Adrenal gland (tissue), 12 donors: ENCODE measurements around the gene PJA2. TPM values are rescaled to one million over a fixed set of nuclear protein-coding genes. Genes with fewer than 3 reads are reported as not detected.

Experiments used
- DNase-seq, 7 donors: peaks; one replicate each; pipeline ENCODE4 v3.0.0-alpha.2; 2019 to 2020
- H3K27ac ChIP-seq, 5 donors: fragments of 200-600 bp; sonication (generic) in 4 of 5; 1 replicate in 3 of 5; 2 replicates in 2 of 5; pipeline versions ENCODE4 v1.5.1 to v1.8.0; 2016 to 2020; ENCODE audit warnings: mild to moderate bottlenecking in 1 of 5
- H3K27me3 ChIP-seq: fragments of 200-600 bp; 2 replicates; pipeline ENCODE4 v1.8.0; 2021
- H3K36me3 ChIP-seq, 2 donors: fragments of 200-600 bp; replicated peaks in 1 of 2; 1 replicate in 1 of 2; 2 replicates in 1 of 2; pipeline versions ENCODE4 v1.5.1 to v1.8.0; 2018 to 2022
- H3K4me1 ChIP-seq, 2 donors: fragments of 200-600 bp; replicated peaks in 1 of 2; 1 replicate in 1 of 2; 2 replicates in 1 of 2; pipeline versions ENCODE4 v1.5.1 to v1.8.0; 2018 to 2021
- H3K4me3 ChIP-seq, 4 donors: fragments of 200-600 bp; sonication (generic) in 3 of 4; one replicate each; pipeline ENCODE4 v1.5.1; 2016 to 2018
- H3K9me3 ChIP-seq, 3 donors: fragments of 200-600 bp; sonication (generic) in 1 of 3; replicated peaks in 1 of 3; 1 replicate in 2 of 3; 2 replicates in 1 of 3; pipeline versions ENCODE4 v1.5.1 to v1.8.0; 2016 to 2021
- CTCF ChIP-seq, 6 experiments: fragments of 450-650 bp in 4 of 6; fragments of 200-600 bp in 2 of 6; sonication (generic) in 1 of 6; IDR thresholded peaks; 1 replicate in 5 of 6; 2 replicates in 1 of 6; pipeline versions ENCODE4 v1.5.1 to v1.8.0; 2016 to 2021; ENCODE audit warnings: antibody characterized with exemption in 6 of 6, mild to moderate bottlenecking in 2 of 6, moderate library complexity in 1 of 6
- POLR2A ChIP-seq, 2 donors: fragments of 450-650 bp; IDR thresholded peaks; one replicate each; pipeline ENCODE4 v1.6.1; 2017; ENCODE audit warnings: antibody characterized with exemption in 2 of 2, mild to moderate bottlenecking in 2 of 2, moderate library complexity in 1 of 2
- WGBS, 4 donors: extraction: QIAGEN DNeasy Blood & Tissue Kit in 2 of 4; methylation state at CpG; one replicate each; pipeline versions ENCODE4 v1.1.5 to v1.1.7; 2013 to 2017; 5-methylcytosine and 5-hydroxymethylcytosine counted together
- intact Hi-C, 2 donors: fragments of 100-400 bp; cut with DNase I; formaldehyde crosslinking; loops; one replicate each; pipeline versions ENCODE4 v1.14.1 to v1.15.0; 2022 to 2023
- polyA plus RNA-seq, 3 donors: library from polyadenylated mRNA; stranded (reverse); fragments of 200-250 nt in 2 of 3; fragments of 350-450 nt in 1 of 3; fragmentation: Illumina TruSeq in 1 of 3; extraction: RNeasy Lipid Tissue Mini Kit (QIAGEN cat#74804) in 1 of 3; gene quantifications; one replicate each; pipeline ENCODE4 v1.2.3, GENCODE V29; 2013 to 2014
- total RNA-seq, 9 donors: library from RNA; depleted of rRNA in 4 of 9; stranded (reverse); fragments of >200 nt in 4 of 9; fragments of 120-200 nt in 1 of 9; fragmentation: NEBNext Ultra II Directional in 1 of 9; extraction: Animal tissue kit (Norgen Biotek cat#: 25700) in 1 of 9; gene quantifications; one replicate each; pipeline versions ENCODE4 v1.1.0 to v1.2.4, GENCODE V29; 2013 to 2023
- donor health status: healthy with polysubstance abuse.
- donor health status: Bipolar disorder and iron deficiency.
- donor health status: DM: yes; HTN: yes; CAD: no.
- donor health status: DM: no; HTN: no; CAD: no.
- donor health status: DM: no; HTN: no; CAD: no.
- donor health status: DM: yes; HTN: yes; CAD: no.

Gene PJA2
- total and polyA plus RNA-seq, 12 donors, result 16.7 to 134 (median 89.1) TPM

GRCh38 chr5:109411627-109412026 lies 1.9 kb upstream of the PJA2 start:
- intact Hi-C loops, result no loop called here
- TF ChIP-seq CTCF (IDR thresholded peaks at IDR 0.05) (no peak), POLR2A (IDR thresholded peaks at IDR 0.05) (no peak)
- H3K4me1 ChIP-seq, result peaks cover 6 to 33% of the 10 kb centered on the region in 2 donors
- peak in 1 of 7 donors; percentile 15 for DNase-seq
- no peaks in the 10 kb centered on the region for H3K27me3 ChIP-seq
- H3K36me3 ChIP-seq, result no peaks in the 10 kb centered on the region
- H3K27ac ChIP-seq, result peak overlapping the region in 2 of 5 donors; percentile 94 to 99
- H3K4me3 ChIP-seq, result peak overlapping the region in 1 of 4 donors; percentile 76
- 34 to 48% (median 43%) methylated on average over 3 of the region's 3 CpGs for WGBS, 4 donors
- no peaks in the 10 kb centered on the region for H3K9me3 ChIP-seq

DNA sequence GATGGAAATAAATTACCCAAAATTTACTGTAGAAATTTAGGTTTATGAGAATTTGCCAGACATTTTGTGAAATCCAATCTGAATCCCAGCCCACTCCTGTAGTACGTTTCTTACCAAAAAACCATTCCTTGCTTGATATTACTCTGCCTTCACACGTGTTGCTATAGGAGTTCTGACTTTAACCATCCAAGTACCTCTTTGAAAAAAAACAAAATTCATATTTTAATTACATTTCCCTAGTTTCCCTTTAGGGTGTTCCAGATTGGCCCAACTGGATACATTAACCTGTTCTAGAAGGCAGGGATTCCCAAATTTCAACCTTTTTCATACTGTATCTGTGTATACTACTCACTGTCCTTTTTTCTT lies 1.4 kb upstream of the PJA2 start:
- TF ChIP-seq CTCF (IDR thresholded peaks at IDR 0.05) (no peak), POLR2A (IDR thresholded peaks at IDR 0.05) (no peak)
- 5 to 10% (median 8%) methylated on average over 2 of the region's 2 CpGs for WGBS, 4 donors
- Histone ChIP-seq H3K4me3 (peak overlapping the region in 2 of 4 donors; percentile 31 to 76), H3K27me3 (no peaks in the 10 kb centered on the region), H3K27ac (peak overlapping the region; percentile 89 to 99 (median 98)), H3K9me3 (no peaks in the 10 kb centered on the region), H3K36me3 (no peaks in the 10 kb centered on the region), H3K4me1 (peaks cover 6 to 38% of the 10 kb centered on the region in 2 donors)
- intact Hi-C loops, result no loop called here
- DNase-seq, result no peak

DNA sequence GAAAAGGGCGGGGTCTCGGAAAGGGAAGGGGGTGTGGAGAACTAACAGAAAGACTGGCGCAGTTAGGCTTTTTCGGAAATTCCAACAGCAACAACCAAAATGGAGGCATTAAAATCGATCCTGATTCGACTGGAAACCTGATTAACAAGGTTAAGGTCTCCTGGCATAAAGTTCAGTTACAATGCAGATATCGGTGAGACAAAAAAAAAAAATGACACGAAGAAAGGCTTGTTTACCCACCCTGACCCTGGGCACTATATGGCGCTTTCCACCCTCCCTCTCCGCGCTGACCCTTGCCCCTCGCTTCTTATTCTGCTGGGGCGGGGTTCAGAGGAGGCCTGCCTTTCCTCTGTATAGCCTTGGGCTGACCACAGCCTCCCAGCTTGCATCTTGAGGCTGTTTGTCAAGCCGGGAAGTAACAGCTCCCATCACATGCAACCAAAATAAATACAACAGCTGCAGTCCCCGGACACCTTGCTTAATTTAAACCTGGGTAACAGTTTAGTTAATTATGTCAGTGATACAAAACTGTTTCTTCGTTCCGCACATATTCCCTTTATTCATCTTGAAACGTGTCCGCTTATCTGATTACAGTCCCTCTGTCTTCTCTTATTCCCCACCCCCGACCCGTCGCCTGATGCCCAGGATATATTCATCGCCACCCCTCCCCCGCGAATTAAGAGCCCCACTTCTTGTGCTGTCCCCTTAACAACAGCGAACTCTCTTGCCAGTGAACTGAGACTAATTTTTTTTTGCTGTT lies 795 bp upstream of the PJA2 start:
- intact Hi-C loops, result no loop called here
- peaks cover 6 to 43% of the 10 kb centered on the region in 2 donors for H3K4me1 ChIP-seq
- no peaks in the 10 kb centered on the region for H3K27me3 ChIP-seq
- no peaks in the 10 kb centered on the region for H3K36me3 ChIP-seq
- 0 to 2% (median 1%) methylated on average over 23 to 26 of the region's 26 CpGs for WGBS, 4 donors
- no peaks in the 10 kb centered on the region for H3K9me3 ChIP-seq
- no peak for TF ChIP-seq CTCF (IDR thresholded peaks at IDR 0.05)
- peak; percentile 35 to 54 for TF ChIP-seq POLR2A (IDR thresholded peaks at IDR 0.05)
- H3K4me3 ChIP-seq, result peak overlapping the region in 2 of 4 donors; percentile 31 to 76
- H3K27ac ChIP-seq, result peak overlapping the region; percentile 89 to 99 (median 98)
- peak; percentile 81 to 91 (median 85) for DNase-seq

DNA sequence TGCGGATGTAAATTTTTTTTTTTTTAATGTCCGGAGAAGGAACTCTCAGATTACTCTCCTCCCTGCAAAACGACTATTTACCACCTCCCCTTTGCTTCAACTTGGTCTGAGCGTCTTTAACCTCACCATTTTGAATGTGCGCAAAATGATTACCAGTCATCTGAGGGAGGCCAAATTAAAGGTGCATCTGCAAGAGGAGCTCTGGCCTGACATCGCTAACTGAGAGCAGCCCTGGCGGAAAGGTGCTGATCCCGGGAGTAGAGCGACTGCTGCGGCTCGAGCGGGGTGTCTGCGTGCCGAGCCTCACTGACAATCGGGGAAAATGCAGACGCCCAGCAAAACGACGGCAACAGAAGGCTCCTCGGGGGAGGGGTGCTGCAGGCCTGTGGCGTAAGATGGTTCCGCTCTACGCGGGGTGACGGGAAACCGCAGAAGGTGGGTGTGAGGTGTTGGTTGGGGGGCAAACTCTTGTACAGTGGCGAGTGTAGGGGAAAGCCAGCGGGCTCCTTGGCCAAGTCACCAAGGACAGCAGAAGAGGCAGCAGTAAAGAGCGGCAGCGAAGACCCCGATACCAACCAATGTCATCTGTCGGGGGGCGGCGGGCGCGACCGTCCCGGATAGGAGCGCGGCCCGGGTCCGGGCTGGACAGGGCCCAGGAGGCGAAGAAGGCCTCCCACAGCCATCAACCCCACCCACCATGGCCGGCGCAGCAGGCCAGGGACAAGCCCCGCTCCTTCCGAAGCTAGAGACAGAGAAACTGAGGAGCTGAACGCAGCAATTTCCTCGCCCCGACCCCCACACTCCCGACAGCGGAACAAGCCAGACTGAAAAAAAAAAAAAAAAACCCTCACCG lies 557 bp downstream of the PJA2 start:
- H3K27me3 ChIP-seq, result no peaks in the 10 kb centered on the region
- peak; percentile 71 to 89 (median 80) for DNase-seq
- intact Hi-C loops, result no loop called here
- no peaks in the 10 kb centered on the region for H3K36me3 ChIP-seq
- H3K4me3 ChIP-seq, result peak overlapping the region; percentile 70 to 98 (median 88)
- WGBS, 4 donors, result 0 to 1% (median 0%) methylated on average over 24 to 52 of the region's 52 CpGs
- H3K4me1 ChIP-seq, result peaks cover 6 to 55% of the 10 kb centered on the region in 2 donors
- peak overlapping the region; percentile 91 to 99 (median 98) for H3K27ac ChIP-seq
- TF ChIP-seq POLR2A (IDR thresholded peaks at IDR 0.05) (peak in 1 of 2 donors; percentile 61), CTCF (IDR thresholded peaks at IDR 0.05) (peak in 1 of 6 experiments; percentile 1)
- no peaks in the 10 kb centered on the region for H3K9me3 ChIP-seq
